Measurements from ENCODE around the gene IP6K1. TPM values are rescaled to one million over a fixed set of nuclear protein-coding genes. Genes with fewer than 3 reads are reported as not detected.

The IP6K1 gene
- total and polyA plus RNA-seq, 2 experiments from 2014 or later: 10.7 to 35.5 TPM

DNA sequence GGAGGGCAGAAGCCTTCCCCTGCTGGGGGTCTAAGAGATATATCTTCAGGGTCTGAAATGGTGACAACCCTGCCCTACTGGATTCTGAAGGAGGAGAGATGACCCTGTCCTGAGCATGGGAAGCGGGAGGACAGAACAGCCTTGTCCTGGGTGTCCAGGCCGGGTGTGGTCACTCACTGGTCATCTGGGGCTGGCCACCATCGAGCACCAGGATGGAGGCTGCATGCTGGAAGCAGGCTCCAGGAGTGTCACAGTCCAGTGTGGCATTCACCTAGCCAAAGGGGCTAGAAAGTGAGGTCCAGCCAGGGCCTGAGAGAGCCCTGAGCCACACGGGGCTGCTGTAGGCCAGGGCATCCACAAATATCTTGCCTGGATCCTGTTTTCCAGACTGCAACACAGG lies 8.1 kb upstream of the IP6K1 start (continued):
- TF ChIP-seq, protein P1, sequence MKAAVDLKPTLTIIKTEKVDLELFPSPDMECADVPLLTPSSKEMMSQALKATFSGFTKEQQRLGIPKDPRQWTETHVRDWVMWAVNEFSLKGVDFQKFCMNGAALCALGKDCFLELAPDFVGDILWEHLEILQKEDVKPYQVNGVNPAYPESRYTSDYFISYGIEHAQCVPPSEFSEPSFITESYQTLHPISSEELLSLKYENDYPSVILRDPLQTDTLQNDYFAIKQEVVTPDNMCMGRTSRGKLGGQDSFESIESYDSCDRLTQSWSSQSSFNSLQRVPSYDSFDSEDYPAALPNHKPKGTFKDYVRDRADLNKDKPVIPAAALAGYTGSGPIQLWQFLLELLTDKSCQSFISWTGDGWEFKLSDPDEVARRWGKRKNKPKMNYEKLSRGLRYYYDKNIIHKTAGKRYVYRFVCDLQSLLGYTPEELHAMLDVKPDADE (IDR thresholded peaks at IDR 0.05): no peak
- no peak for TF ChIP-seq NANOG (IDR thresholded peaks at IDR 0.05; ENCODE audit: borderline replicate concordance)
- no peak for TF ChIP-seq JUNB (IDR thresholded peaks at IDR 0.05; ENCODE audit: unreplicated experiment)
- TF ChIP-seq CTCF (conservative IDR thresholded peaks at IDR 0.05; ENCODE audit: low read depth in 2 of 2): no peak
- no peak for TF ChIP-seq EZH2phosphoT487 (IDR thresholded peaks at IDR 0.05; ENCODE audit: unreplicated experiment)
- no peak for TF ChIP-seq REST (IDR thresholded peaks at IDR 0.05; ENCODE audit: unreplicated experiment)
- no peak for TF ChIP-seq POLR2AphosphoS5 (IDR thresholded peaks at IDR 0.05; ENCODE audit: low read depth)
- no peak for TF ChIP-seq STAT1 (IDR thresholded peaks at IDR 0.05; ENCODE audit: unreplicated experiment)
- no peak for TF ChIP-seq ZNF114 (CRISPR knock-in tag; IDR thresholded peaks at IDR 0.05)
- no peak for TF ChIP-seq EZH2 (IDR thresholded peaks at IDR 0.05; ENCODE audit: low read depth, unreplicated experiment)

DNA sequence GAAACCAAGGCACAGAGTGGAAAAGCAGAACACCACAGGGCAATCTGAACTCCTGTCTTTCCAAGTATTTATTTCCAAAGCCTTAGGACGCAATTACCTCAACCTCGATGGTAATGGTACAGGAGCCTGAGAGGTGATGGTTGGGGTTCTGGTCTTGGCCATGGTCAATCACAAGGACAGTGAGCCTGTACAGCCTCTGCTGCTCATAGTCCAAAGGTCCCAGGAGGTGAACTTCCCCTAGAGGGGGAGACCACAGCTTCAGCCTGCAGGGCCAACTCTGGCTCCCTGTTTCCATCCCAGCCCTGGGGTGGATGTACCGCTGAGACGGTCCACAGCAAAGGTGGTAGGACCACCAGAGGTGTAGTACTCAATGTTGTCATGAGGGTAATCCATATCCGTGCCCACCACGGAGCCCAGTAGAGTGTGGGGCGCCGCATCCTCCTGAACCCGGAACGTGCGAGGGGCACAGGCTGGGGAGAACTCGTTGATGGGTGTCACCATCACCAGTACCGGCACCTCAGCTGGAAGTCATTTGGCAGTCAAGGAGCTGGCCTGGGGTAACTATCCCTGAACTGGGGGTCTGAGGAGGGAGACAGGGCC lies 7.2 kb upstream of the IP6K1 start:
- no peaks in the 10 kb centered on the region for H3K9me3 Mint-ChIP-seq
- H3K27ac Mint-ChIP-seq: no peak overlapping the region
- ATAC-seq (no peak), DNase-seq (ENCODE audit: low spot score) (no peak)
- H3K27me3 Mint-ChIP-seq (ENCODE audit: insufficient read depth, low read depth, poor library complexity): peaks cover 8% of the 10 kb centered on the region
- no peaks in the 10 kb centered on the region; the same call in 1 of the 3 replicates for H3K4me1 Mint-ChIP-seq
- H3K27ac ChIP-seq (ENCODE audit: low read depth): no peak overlapping the region
- H4K20me1 ChIP-seq (replicated peaks; ENCODE audit: insufficient read depth): no peaks in the 10 kb centered on the region
- no peaks in the 10 kb centered on the region for H3F3A ChIP-seq (replicated peaks; ENCODE audit: low read depth)
- no peaks in the 10 kb centered on the region for H3K79me2 ChIP-seq (replicated peaks; ENCODE audit: insufficient read depth)
- H3K4me3 Mint-ChIP-seq: no peak overlapping the region
- H3K27me3 ChIP-seq (ENCODE audit: insufficient read depth): no peaks in the 10 kb centered on the region
- no peaks in the 10 kb centered on the region for H3K9me2 ChIP-seq (ENCODE audit: insufficient read depth)
- no peak overlapping the region for H2AFZ ChIP-seq
- no peak overlapping the region for H3K4me2 ChIP-seq
- H3K4me1 ChIP-seq (ENCODE audit: insufficient read depth): no peaks in the 10 kb centered on the region
- H3K36me3 ChIP-seq (ENCODE audit: insufficient read depth): no peaks in the 10 kb centered on the region
- H3K36me3 Mint-ChIP-seq (ENCODE audit: low read depth): no peaks in the 10 kb centered on the region
- H3K4me3 ChIP-seq: no peak overlapping the region
- TF ChIP-seq EZH2phosphoT487 (IDR thresholded peaks at IDR 0.05; ENCODE audit: unreplicated experiment): no peak
- TF ChIP-seq, protein P2, sequence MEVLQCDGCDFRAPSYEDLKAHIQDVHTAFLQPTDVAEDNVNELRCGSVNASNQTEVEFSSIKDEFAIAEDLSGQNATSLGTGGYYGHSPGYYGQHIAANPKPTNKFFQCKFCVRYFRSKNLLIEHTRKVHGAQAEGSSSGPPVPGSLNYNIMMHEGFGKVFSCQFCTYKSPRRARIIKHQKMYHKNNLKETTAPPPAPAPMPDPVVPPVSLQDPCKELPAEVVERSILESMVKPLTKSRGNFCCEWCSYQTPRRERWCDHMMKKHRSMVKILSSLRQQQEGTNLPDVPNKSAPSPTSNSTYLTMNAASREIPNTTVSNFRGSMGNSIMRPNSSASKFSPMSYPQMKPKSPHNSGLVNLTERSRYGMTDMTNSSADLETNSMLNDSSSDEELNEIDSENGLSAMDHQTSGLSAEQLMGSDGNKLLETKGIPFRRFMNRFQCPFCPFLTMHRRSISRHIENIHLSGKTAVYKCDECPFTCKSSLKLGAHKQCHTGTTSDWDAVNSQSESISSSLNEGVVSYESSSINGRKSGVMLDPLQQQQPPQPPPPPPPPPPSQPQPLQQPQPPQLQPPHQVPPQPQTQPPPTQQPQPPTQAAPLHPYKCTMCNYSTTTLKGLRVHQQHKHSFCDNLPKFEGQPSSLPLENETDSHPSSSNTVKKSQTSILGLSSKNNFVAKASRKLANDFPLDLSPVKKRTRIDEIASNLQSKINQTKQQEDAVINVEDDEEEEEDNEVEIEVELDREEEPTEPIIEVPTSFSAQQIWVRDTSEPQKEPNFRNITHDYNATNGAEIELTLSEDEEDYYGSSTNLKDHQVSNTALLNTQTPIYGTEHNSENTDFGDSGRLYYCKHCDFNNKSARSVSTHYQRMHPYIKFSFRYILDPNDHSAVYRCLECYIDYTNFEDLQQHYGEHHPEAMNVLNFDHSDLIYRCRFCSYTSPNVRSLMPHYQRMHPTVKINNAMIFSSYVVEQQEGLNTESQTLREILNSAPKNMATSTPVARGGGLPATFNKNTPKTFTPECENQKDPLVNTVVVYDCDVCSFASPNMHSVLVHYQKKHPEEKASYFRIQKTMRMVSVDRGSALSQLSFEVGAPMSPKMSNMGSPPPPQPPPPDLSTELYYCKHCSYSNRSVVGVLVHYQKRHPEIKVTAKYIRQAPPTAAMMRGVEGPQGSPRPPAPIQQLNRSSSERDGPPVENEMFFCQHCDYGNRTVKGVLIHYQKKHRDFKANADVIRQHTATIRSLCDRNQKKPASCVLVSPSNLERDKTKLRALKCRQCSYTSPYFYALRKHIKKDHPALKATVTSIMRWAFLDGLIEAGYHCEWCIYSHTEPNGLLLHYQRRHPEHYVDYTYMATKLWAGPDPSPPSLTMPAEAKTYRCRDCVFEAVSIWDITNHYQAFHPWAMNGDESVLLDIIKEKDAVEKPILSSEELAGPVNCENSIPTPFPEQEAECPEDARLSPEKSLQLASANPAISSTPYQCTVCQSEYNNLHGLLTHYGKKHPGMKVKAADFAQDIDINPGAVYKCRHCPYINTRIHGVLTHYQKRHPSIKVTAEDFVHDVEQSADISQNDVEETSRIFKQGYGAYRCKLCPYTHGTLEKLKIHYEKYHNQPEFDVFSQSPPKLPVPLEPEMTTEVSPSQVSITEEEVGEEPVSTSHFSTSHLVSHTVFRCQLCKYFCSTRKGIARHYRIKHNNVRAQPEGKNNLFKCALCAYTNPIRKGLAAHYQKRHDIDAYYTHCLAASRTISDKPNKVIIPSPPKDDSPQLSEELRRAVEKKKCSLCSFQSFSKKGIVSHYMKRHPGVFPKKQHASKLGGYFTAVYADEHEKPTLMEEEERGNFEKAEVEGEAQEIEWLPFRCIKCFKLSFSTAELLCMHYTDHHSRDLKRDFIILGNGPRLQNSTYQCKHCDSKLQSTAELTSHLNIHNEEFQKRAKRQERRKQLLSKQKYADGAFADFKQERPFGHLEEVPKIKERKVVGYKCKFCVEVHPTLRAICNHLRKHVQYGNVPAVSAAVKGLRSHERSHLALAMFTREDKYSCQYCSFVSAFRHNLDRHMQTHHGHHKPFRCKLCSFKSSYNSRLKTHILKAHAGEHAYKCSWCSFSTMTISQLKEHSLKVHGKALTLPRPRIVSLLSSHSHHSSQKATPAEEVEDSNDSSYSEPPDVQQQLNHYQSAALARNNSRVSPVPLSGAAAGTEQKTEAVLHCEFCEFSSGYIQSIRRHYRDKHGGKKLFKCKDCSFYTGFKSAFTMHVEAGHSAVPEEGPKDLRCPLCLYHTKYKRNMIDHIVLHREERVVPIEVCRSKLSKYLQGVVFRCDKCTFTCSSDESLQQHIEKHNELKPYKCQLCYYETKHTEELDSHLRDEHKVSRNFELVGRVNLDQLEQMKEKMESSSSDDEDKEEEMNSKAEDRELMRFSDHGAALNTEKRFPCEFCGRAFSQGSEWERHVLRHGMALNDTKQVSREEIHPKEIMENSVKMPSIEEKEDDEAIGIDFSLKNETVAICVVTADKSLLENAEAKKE (CRISPR knock-in tag; IDR thresholded peaks at IDR 0.05): no peak
- no peak for TF ChIP-seq STAT1 (IDR thresholded peaks at IDR 0.05; ENCODE audit: unreplicated experiment)
- TF ChIP-seq POLR2AphosphoS5 (IDR thresholded peaks at IDR 0.05; ENCODE audit: low read depth): no peak

Measured in GM23338 (cell line).